ENCODE data around the gene DSE. TPM values are rescaled to one million over a fixed set of nuclear protein-coding genes. Genes with fewer than 3 reads are reported as not detected.
"Not testable (repeated sequence)": the region's sequence is repeated elsewhere in the genome, so short reads cannot be mapped to it uniquely, and the experiment has no call there.

DSE gene
- total RNA-seq, 1 donor from 2014 or later = 2.7 TPM

DNA sequence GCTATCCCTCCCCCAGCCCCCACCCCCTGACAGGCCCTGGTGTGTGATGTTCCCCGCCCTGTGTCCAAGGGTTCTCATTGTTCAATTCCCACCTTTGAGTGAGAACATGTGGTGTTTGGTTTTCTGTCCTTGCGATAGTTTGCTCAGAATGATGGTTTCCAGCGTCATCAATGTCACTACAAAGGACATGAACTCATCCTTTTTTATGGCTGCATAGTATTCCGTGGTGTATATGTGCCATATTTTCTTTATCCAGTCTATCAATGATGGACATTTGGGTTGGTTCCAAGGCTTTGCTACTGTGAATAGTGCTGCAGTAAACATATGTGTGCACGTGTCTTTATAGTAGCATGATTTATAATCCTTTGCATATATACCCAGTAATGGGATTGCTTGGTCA lies 30.1 kb upstream of the DSE start:
- intact Hi-C loops (cut with micrococcal nuclease); DNase-seq; H3K4me1 Mint-ChIP-seq; H3K4me3 Mint-ChIP-seq; H3K27ac Mint-ChIP-seq; H3K9me3 Mint-ChIP-seq; H3K27me3 Mint-ChIP-seq; H3K36me3 Mint-ChIP-seq (ENCODE audit: low read depth): not testable (repeated sequence)

DNA sequence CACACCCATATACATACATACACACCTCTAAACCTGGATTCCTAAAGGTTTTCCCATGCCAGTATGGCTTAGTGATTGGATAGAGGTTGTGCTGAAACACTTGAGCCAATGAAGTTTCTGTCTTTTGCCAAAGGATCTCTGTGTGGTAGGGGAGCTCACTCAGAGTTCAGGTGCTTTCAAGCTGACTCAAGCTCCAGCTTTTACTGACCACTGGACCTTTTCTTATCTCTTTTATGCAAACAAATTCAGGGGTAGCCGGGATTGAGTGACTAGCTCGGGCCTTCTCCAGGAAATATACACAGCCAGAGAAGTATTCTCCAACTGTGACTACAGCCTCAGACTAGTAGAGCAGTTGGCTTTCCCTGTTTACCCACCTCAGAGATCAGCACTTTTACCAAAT lies 21.5 kb upstream of the DSE start:
- Mint-ChIP-seq H3K9me3 (peaks cover 11% of the 10 kb centered on the region), H3K4me1 (no peaks in the 10 kb centered on the region), H3K4me3 (no peak overlapping the region), H3K27ac (no peak overlapping the region), H3K27me3 (no peaks in the 10 kb centered on the region), H3K36me3 (ENCODE audit: low read depth) (no peaks in the 10 kb centered on the region)
- DNase-seq = no peak
- intact Hi-C loops (cut with micrococcal nuclease) = no loop called here

DNA sequence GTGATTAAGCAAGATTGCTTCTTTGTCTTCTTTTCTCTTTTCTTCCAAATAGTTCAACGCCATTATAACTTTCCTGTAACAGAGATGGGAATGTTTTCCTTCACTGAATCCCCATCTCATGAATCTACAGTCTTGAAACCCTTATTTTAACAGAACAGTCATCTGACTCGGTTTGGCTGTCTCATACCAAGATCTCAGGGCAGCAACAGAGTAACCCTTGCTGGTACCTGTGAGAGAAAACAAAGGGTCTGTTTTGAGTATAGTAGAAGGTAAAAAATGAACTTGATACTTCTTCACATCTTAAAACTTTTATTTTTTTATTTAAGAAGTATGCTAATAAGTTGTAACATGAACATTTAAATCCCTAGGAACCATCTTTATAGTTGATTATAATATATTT lies 19.6 kb upstream of the DSE start:
- H3K27ac Mint-ChIP-seq = no peak overlapping the region
- H3K36me3 Mint-ChIP-seq (ENCODE audit: low read depth) = no peaks in the 10 kb centered on the region
- H3K4me3 Mint-ChIP-seq = no peak overlapping the region
- H3K4me1 Mint-ChIP-seq = no peaks in the 10 kb centered on the region
- peaks cover 4% of the 10 kb centered on the region for H3K27me3 Mint-ChIP-seq
- DNase-seq = no peak
- peaks cover 4% of the 10 kb centered on the region for H3K9me3 Mint-ChIP-seq
- intact Hi-C loops (cut with micrococcal nuclease) = no loop called here

DNA sequence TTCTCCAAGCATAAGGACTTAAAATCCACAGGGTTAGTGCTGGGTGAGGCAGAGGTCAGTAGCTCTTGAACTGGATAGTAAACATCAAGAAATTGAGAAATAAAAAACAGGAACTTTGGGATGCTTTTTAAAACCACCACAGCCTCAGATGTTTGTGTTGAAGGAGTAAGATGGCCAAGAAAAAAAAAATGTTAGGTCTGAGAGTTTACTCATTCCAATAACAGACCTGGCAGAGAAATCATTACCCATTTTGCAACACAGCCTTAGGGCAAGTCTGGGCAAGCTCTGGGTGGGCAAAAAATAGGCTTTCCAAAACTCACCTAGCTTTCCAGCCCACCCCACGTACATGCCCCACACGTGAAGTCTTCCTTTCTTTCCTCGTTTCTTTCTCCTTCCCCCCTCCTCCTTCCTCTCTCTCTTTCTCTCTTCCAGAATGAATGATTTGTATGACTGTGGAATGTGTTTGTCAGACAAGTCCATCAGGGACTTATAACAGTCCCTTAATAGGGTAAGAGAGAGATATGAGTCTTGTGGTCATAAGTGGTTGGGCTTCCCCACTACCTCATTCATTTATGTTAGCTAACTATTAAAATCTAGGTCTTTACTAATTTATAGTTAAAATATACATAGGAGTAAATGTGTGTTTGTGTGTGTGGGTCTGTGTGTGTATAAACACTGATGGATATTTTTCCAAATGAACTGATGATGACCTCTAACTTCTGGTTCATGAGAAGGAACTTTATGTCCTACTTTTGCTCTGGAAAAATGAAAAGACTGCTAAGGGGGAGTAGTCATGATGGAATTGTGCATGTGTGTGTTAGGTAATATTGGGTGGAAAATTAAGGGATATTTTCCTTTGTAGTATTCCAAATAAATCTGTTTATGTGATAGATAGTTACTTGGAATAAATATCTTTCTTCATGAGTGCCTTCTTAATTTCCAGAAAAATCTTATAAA lies 18.0 kb upstream of the DSE start:
- Mint-ChIP-seq H3K4me1 (no peaks in the 10 kb centered on the region), H3K27me3 (peaks cover 6% of the 10 kb centered on the region), H3K4me3 (no peak overlapping the region), H3K9me3 (no peaks in the 10 kb centered on the region), H3K36me3 (ENCODE audit: low read depth) (no peaks in the 10 kb centered on the region), H3K27ac (no peak overlapping the region)
- intact Hi-C loops (cut with micrococcal nuclease) = no loop called here
- DNase-seq = no peak

DNA sequence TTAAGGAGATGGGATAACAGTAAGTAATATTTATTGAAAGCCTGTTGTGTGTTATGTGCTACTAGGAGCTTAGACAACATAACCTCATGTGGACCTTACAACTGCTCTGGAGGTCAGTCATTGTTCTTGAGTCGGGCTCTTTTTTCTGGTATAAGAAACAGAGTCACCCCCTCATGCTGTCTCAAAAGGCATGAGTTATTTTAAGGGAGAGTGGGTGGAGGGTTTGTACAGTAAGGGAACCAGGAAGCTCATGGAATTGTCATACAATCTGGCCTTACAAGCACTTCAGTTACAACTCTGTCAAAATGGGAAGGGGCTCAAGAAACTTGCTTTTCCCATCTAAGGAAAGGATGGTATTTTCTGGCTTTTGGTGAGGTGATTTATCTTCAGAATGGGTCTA lies 16.5 kb upstream of the DSE start:
- no peak for DNase-seq
- no peaks in the 10 kb centered on the region for H3K4me1 Mint-ChIP-seq
- intact Hi-C loops (cut with micrococcal nuclease) = no loop called here

DNA sequence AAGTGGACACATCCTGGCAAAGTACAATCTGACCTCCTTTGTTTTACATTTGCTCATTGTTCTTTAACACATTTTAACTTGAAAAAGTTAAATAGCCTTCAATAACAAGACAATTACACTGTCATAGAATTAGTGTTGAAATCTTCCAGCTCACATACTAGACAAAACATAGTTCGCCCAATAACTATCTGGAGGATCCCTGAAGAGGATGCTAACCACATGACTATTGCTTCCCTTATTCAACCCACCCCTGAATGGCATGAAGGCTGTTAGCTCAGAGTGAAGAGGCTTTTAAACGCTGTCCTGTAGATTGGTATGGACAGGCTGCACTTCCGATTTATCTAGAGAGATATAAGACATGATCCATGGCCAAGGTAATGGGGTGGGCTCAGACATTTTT lies 15.0 kb upstream of the DSE start:
- Mint-ChIP-seq H3K27me3 (peaks cover 10% of the 10 kb centered on the region), H3K9me3 (no peaks in the 10 kb centered on the region), H3K4me3 (no peak overlapping the region), H3K4me1 (no peaks in the 10 kb centered on the region), H3K36me3 (ENCODE audit: low read depth) (no peaks in the 10 kb centered on the region), H3K27ac (no peak overlapping the region)
- intact Hi-C loops (cut with micrococcal nuclease) = no loop called here
- no peak for DNase-seq

More for the DNA sequence above, 16.5 kb upstream of the DSE start:
- H3K36me3 Mint-ChIP-seq (ENCODE audit: low read depth) = no peaks in the 10 kb centered on the region
- H3K9me3 Mint-ChIP-seq = no peaks in the 10 kb centered on the region
- no peak overlapping the region for H3K27ac Mint-ChIP-seq
- no peak overlapping the region for H3K4me3 Mint-ChIP-seq
- H3K27me3 Mint-ChIP-seq = peaks cover 7% of the 10 kb centered on the region

DNA sequence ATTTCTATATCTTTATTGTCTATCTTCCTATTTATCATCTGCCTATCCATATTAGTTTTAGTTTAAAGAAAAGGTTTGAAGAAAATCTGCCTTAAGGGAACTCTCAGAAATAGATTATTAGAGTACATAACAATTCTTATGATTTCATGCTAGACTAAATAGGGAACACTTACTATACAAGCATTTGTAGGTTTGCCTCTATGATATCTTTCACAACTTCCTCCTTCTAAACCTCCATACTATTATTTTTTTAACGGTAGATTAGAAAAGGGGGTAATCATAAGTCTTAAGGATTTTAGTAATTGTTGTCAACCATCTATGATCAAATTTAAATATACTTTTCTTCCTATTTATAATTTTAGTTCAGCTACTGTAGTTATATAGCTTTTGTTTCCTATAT lies 11.6 kb upstream of the DSE start:
- no peak for DNase-seq
- intact Hi-C loops (cut with micrococcal nuclease) = no loop called here
- no peaks in the 10 kb centered on the region for H3K9me3 Mint-ChIP-seq
- no peak overlapping the region for H3K4me3 Mint-ChIP-seq
- H3K36me3 Mint-ChIP-seq (ENCODE audit: low read depth) = no peaks in the 10 kb centered on the region
- peaks cover 10% of the 10 kb centered on the region for H3K27me3 Mint-ChIP-seq
- H3K27ac Mint-ChIP-seq = no peak overlapping the region
- no peaks in the 10 kb centered on the region for H3K4me1 Mint-ChIP-seq

DNA sequence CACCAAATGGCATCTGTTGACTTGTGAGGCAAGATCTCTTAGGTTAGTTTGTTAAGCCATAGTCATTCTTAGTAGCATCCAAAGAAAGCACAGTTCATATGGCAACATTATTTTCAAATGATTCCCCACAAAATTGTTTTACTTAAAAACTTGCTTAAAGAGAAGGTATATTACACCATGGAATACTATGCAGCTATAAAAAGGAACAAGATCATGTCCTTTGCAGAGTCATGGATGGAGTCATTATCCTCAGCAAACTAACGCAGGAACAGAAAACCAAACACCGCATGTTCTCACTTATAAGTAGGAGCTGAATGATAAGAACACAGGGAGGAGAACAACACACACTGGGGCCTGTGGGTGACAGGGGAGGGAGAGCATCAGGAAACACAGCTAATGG lies 10.9 kb upstream of the DSE start:
- Mint-ChIP-seq H3K4me3 (no peak overlapping the region), H3K27me3 (peaks cover 10% of the 10 kb centered on the region), H3K9me3 (no peaks in the 10 kb centered on the region), H3K27ac (no peak overlapping the region), H3K36me3 (ENCODE audit: low read depth) (no peaks in the 10 kb centered on the region), H3K4me1 (no peaks in the 10 kb centered on the region)
- no peak for DNase-seq
- intact Hi-C loops (cut with micrococcal nuclease) = no loop called here

DNA sequence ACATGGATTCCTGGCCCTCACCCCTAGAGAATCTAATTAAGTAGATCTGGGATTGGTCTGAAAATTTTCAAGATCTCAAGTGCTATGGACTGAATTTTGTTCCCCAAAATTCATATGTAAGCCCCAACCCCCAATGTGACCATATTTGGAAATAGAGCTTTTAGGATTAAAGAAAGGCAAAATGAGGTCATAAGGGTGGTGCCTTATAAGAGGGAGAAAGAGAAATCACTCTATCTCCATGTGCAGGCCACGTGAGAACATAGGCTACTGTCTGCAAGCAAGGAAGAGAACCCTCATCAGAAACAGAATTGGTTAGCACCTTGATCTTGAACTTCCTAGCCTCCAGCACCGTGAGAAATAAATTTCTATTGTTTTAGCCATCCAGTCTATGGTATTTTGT lies 8.5 kb upstream of the DSE start:
- no peaks in the 10 kb centered on the region for H3K9me3 Mint-ChIP-seq
- H3K36me3 Mint-ChIP-seq (ENCODE audit: low read depth) = no peaks in the 10 kb centered on the region

DNA sequence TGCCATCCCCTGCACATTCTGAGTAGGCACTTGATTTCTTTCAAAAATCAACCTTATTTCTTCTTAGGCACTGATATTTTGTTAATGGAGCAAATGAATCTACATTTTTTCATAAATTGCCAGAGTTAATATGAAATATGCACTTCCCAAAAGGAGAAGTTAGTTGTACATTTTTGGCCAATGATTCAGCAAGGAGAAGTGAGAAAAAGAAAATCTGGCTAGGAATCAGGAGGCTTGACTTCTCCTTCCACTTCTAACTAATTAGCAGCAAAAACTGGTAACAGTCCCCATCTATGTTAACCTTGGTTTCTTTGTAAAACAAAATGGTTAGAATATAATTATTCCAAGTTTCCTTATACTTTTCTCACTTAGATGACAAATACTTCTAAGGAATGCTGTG lies 7.0 kb upstream of the DSE start:
- H3K4me1 Mint-ChIP-seq = no peaks in the 10 kb centered on the region
- intact Hi-C loops (cut with micrococcal nuclease) = no loop called here
- H3K4me3 Mint-ChIP-seq = no peak overlapping the region
- H3K36me3 Mint-ChIP-seq (ENCODE audit: low read depth) = no peaks in the 10 kb centered on the region
- no peaks in the 10 kb centered on the region for H3K9me3 Mint-ChIP-seq
- no peak for DNase-seq
- peaks cover 22% of the 10 kb centered on the region for H3K27me3 Mint-ChIP-seq
- no peak overlapping the region for H3K27ac Mint-ChIP-seq

More for the DNA sequence above, 8.5 kb upstream of the DSE start:
- Mint-ChIP-seq H3K4me1 (no peaks in the 10 kb centered on the region), H3K4me3 (no peak overlapping the region), H3K27me3 (peaks cover 14% of the 10 kb centered on the region), H3K27ac (no peak overlapping the region)
- no peak for DNase-seq
- intact Hi-C loops (cut with micrococcal nuclease) = no loop called here

DNA sequence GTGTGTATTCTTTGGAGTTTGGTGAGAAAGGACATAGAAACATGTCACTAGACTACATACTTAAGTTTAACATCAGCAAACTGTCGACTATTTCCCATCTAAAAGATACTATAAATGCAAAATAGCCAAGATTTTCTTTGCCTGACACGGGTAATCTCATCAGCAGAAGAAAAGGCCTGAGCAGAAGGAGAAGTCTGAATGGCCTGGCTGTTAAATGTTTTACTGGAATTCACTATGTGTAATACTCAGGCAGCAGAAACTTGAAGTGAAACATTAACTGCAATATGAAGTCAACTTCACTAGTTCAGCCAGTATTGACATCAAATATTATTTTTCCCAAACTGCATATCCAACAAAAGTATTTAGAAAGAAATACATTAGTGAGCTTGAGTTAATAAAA lies 6.4 kb upstream of the DSE start:
- DNase-seq = no peak
- Mint-ChIP-seq H3K36me3 (ENCODE audit: low read depth) (no peaks in the 10 kb centered on the region), H3K27ac (no peak overlapping the region), H3K4me1 (no peaks in the 10 kb centered on the region), H3K9me3 (no peaks in the 10 kb centered on the region), H3K4me3 (no peak overlapping the region), H3K27me3 (peaks cover 24% of the 10 kb centered on the region)
- intact Hi-C loops (cut with micrococcal nuclease) = no loop called here

DNA sequence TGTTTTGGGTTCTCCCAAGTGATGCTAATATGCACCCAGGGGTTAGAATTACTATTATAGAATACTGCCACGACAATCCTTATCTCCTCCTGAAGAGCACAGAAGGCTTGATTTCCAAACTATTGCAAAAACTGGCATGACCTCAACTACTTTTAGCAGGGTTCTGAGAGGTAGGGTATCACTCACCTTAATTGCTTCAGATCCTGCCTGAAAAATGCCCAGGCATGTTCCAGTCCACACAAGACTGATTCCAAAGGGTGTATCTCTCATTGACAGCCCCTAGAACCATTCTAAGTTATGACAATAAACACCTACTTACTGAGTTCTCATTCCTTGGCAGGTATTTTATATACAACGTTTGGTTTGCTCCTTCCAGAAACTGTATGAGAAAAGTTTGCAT lies 5.0 kb upstream of the DSE start:
- no peak for DNase-seq
- Mint-ChIP-seq H3K9me3 (no peaks in the 10 kb centered on the region), H3K27me3 (peaks cover 33% of the 10 kb centered on the region), H3K4me1 (peaks cover 8% of the 10 kb centered on the region), H3K27ac (no peak overlapping the region), H3K4me3 (no peak overlapping the region), H3K36me3 (ENCODE audit: low read depth) (no peaks in the 10 kb centered on the region)
- intact Hi-C loops (cut with micrococcal nuclease) = no loop called here

DNA sequence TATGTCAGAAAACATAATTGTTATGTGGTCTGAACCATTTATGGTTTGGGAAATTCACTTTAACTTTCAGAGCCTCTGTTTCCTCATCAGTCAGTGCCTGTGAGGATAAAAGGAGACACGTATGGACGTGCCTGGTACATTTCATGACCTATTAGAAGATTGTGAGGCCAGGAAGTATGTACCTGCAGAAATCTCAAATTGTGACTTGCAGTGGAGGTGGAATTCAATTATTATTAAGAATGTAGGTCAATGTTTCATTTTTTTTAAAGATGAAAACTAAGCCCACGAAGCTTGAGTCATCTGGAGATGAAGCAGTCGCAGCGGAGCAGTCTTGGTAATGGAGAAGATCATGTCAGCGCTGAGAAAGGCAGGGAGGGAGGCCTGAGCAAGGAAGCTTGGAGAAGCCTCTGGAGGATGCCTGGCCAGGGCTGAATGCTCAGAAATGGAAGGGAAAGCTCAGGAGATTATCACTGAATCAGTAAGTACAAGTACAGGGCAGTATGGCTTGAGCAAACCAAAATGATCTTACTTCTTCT lies 3.9 kb upstream of the DSE start:
- Mint-ChIP-seq H3K27ac (no peak overlapping the region), H3K27me3 (peaks cover 40% of the 10 kb centered on the region), H3K36me3 (ENCODE audit: low read depth) (no peaks in the 10 kb centered on the region), H3K4me1 (peaks cover 10% of the 10 kb centered on the region), H3K4me3 (no peak overlapping the region), H3K9me3 (no peaks in the 10 kb centered on the region)
- intact Hi-C loops (cut with micrococcal nuclease) = no loop called here
- no peak for DNase-seq

DNA sequence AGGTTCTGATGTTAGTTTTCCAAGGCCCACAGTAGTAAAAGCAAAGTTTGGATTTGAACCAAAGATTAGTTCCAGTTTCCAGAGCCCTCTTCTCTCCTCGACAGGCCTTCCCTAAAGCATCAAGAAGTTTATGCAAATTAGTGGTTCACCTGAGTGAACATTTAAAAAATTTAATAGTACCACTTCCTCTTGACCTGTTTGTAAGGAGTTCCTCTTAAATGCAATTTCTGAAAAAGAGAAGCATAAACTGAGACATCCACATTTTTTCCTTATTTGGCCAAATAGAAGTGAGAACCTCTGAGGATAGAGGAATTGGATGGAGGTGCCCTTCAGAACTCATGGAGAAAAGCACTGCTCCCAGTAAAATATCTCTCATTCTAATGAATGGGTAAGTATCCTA lies 1.2 kb upstream of the DSE start:
- intact Hi-C loops (cut with micrococcal nuclease) = no loop called here
- DNase-seq = no peak
- peaks cover 10% of the 10 kb centered on the region for H3K4me1 Mint-ChIP-seq
- H3K36me3 Mint-ChIP-seq (ENCODE audit: low read depth) = no peaks in the 10 kb centered on the region
- peaks cover 57% of the 10 kb centered on the region for H3K27me3 Mint-ChIP-seq
- H3K27ac Mint-ChIP-seq = no peak overlapping the region
- peak overlapping the region; percentile 79 for H3K4me3 Mint-ChIP-seq
- no peaks in the 10 kb centered on the region for H3K9me3 Mint-ChIP-seq
